ENCODE data around the gene RAB31. TPM values are rescaled to one million over a fixed set of nuclear protein-coding genes. Genes with fewer than 3 reads are reported as not detected.

The RAB31 gene
- total RNA-seq, 4 donors from 2014 or later = 94.0 to 145 (median 107) TPM

GRCh38 chr18:9735238-9735637, 27.1 kb downstream of the RAB31 start:
- H3K9me3 ChIP-seq = no peaks in the 10 kb centered on the region

GRCh38 chr18:9735879-9736278, 27.8 kb downstream of the RAB31 start:
- Histone ChIP-seq H3K36me3 (peaks cover 0 to 18% (median 5%) of the 10 kb centered on the region in 4 donors), H3K4me3 (no peak overlapping the region), H3K27me3 (no peaks in the 10 kb centered on the region), H3K4me1 (peaks cover 0 to 59% (median 29%) of the 10 kb centered on the region in 4 donors), H3K9me3 (no peaks in the 10 kb centered on the region), H3K27ac (replicated peaks in 1 of 4) (no peak overlapping the region)
- WGBS = 78% methylated on average over 4 of the region's 4 CpGs
- intact Hi-C loops (cut with DNase I) = no loop called here
- no peak for TF ChIP-seq POLR2AphosphoS5 (IDR thresholded peaks at IDR 0.05)
- no peak for TF ChIP-seq CTCF (IDR thresholded peaks at IDR 0.05)
- TF ChIP-seq EP300 (IDR thresholded peaks at IDR 0.05) = no peak
- no peak for TF ChIP-seq POLR2A (IDR thresholded peaks at IDR 0.05; ENCODE audit: low read depth)
- no peak for DNase-seq (ENCODE audit: extremely low spot score)

More at GRCh38 chr18:9735238-9735637, 27.1 kb downstream of the RAB31 start:
- Histone ChIP-seq H3K27ac (replicated peaks in 1 of 4) (no peak overlapping the region), H3K4me1 (peaks cover 0 to 65% (median 30%) of the 10 kb centered on the region in 4 donors), H3K36me3 (peaks cover 0 to 18% (median 5%) of the 10 kb centered on the region in 4 donors), H3K27me3 (no peaks in the 10 kb centered on the region), H3K4me3 (no peak overlapping the region)
- intact Hi-C loops (cut with DNase I) = no loop called here
- WGBS = 78% methylated on average over 6 of the region's 9 CpGs
- TF ChIP-seq EP300 (IDR thresholded peaks at IDR 0.05) (no peak), POLR2A (IDR thresholded peaks at IDR 0.05; ENCODE audit: low read depth) (no peak), POLR2AphosphoS5 (IDR thresholded peaks at IDR 0.05) (no peak), CTCF (IDR thresholded peaks at IDR 0.05) (no peak)
- DNase-seq (ENCODE audit: extremely low spot score) = no peak

GRCh38 chr18:9736286-9736835, 28.3 kb downstream of the RAB31 start:
- DNase-seq (ENCODE audit: extremely low spot score) = peak; percentile 45
- no peaks in the 10 kb centered on the region for H3K27me3 ChIP-seq
- no peaks in the 10 kb centered on the region for H3K9me3 ChIP-seq
- 50% methylated on average over 4 of the region's 4 CpGs for WGBS
- H3K27ac ChIP-seq (replicated peaks in 1 of 4) = no peak overlapping the region
- no peak overlapping the region for H3K4me3 ChIP-seq
- intact Hi-C loops (cut with DNase I) = no loop called here
- H3K4me1 ChIP-seq = peaks cover under 1 to 56% (median 26%) of the 10 kb centered on the region in 4 donors
- TF ChIP-seq POLR2AphosphoS5 (IDR thresholded peaks at IDR 0.05) = no peak
- no peak for TF ChIP-seq POLR2A (IDR thresholded peaks at IDR 0.05; ENCODE audit: low read depth)
- no peak for TF ChIP-seq CTCF (IDR thresholded peaks at IDR 0.05)
- TF ChIP-seq EP300 (IDR thresholded peaks at IDR 0.05) = no peak
- peaks cover 0 to 18% (median 5%) of the 10 kb centered on the region in 4 donors for H3K36me3 ChIP-seq

- Histone ChIP-seq H3K27me3 (no peaks in the 10 kb centered on the region), H3K36me3 (peaks cover 0 to 16% (median 4%) of the 10 kb centered on the region in 4 donors), H3K9me3 (no peaks in the 10 kb centered on the region), H3K4me1 (peaks cover 5 to 56% (median 29%) of the 10 kb centered on the region in 4 donors), H3K27ac (replicated peaks in 1 of 4) (no peak overlapping the region), H3K4me3 (no peak overlapping the region)
- TF ChIP-seq EP300 (IDR thresholded peaks at IDR 0.05) = no peak
- TF ChIP-seq POLR2A (IDR thresholded peaks at IDR 0.05; ENCODE audit: low read depth) = no peak
- TF ChIP-seq POLR2AphosphoS5 (IDR thresholded peaks at IDR 0.05) = no peak
- TF ChIP-seq CTCF (IDR thresholded peaks at IDR 0.05) = no peak
- peak; percentile 17 for DNase-seq (ENCODE audit: extremely low spot score)
- WGBS = 68% methylated on average over 4 of the region's 4 CpGs
- intact Hi-C loops (cut with DNase I) = no loop called here
These were observed 28.9 kb downstream of the RAB31 start for GRCh38 chr18:9737006-9737405.

All from esophagus muscularis mucosa (tissue), 4 donors.